RWPE2 (cell line): ENCODE measurements around the gene SUGCT.

Experiments
- ATAC-seq: fragments of 200-7000 bp; cut with Tn5 transposase; 3 replicates; pipeline ENCODE4 v1.9.1; 2021; ENCODE audit warnings: low read depth
- DNase-seq: peaks from one replicate; pipeline ENCODE4 v3.0.0-alpha.2; 2020; ENCODE audit warnings: low spot score
- H3K27ac ChIP-seq: fragments of 450-650 bp; 2 replicates; pipeline ENCODE4 v1.5.1; 2017; ENCODE audit warnings: mild to moderate bottlenecking; ENCODE audit not compliant: poor library complexity, severe bottlenecking
- H3K27me3 ChIP-seq: fragments of 250-450 bp; sonication (Bioruptor Pico); 2 replicates; pipeline ENCODE4 v1.5.1; 2021; ENCODE audit warnings: mild to moderate bottlenecking, moderate library complexity; ENCODE audit not compliant: insufficient read depth, poor library complexity, severe bottlenecking
- H3K36me3 ChIP-seq: fragments of 250-450 bp; sonication (Bioruptor Pico); 2 replicates; pipeline ENCODE4 v1.5.1; 2020; ENCODE audit warnings: low read depth, mild to moderate bottlenecking, moderate library complexity
- H3K4me1 ChIP-seq: fragments of 250-450 bp; sonication (Bioruptor Pico); 2 replicates; pipeline ENCODE4 v1.5.1; 2021; ENCODE audit warnings: mild to moderate bottlenecking, moderate library complexity; ENCODE audit not compliant: insufficient read depth, poor library complexity, severe bottlenecking
- H3K4me3 ChIP-seq: fragments of 250-450 bp; sonication (Bioruptor Pico); 2 replicates; pipeline ENCODE4 v1.5.1; 2021; ENCODE audit warnings: mild to moderate bottlenecking, moderate library complexity; ENCODE audit not compliant: severe bottlenecking
- H3K9me3 ChIP-seq: fragments of 250-450 bp; sonication (Bioruptor Pico); 2 replicates; pipeline ENCODE4 v1.5.1; 2021; ENCODE audit warnings: mild to moderate bottlenecking, moderate library complexity; ENCODE audit not compliant: severe bottlenecking
- TF ChIP-seq, protein P1 (sequence below): fragments of 450-650 bp; IDR thresholded peaks from one replicate; pipeline ENCODE4 v1.5.1; 2017; ENCODE audit warnings: mild to moderate bottlenecking, moderate library complexity; ENCODE audit not compliant: poor library complexity, severe bottlenecking

Gene SUGCT

DNA sequence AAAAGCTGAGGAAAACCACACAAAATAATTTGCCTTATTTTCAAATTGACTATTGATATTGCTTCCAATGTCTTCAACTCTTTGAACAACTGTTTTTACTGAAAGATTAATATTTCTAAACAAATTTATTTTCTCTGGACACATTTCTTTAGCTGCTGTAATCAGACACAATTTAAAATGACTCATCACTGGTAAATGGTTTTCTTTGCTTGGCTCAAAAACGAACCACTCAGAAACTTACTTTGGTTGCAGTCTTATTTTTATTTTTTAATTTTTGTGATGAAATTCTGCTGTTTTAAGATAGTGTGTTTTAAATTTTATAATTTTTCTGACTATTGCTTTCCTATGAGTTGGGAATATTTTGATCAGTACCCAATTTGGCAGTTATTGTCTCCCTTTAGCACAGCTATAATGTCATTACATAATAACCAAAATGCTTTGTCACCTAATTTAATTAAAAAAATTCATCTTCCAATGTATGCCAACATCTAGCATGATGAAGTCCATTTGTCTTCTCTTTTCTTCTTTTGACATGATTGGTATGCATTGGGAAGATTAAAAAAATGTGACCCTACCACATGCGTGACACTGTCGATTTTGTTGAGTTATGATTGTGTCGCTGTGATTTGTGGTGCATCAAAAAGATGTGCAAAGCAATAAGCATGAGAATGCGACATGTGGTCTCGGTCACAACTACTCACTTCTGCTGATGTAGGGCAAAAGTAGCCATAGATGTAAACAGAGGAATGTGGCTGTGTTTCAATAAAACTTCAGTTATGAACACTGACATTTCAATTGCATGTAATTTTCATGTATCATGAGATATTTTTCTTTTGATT, 222.3 kb downstream of the SUGCT start:
- Histone ChIP-seq H3K4me3 (no peak overlapping the region), H3K36me3 (no peaks in the 10 kb centered on the region), H3K4me1 (no peaks in the 10 kb centered on the region), H3K27me3 (no peaks in the 10 kb centered on the region), H3K27ac (no peak overlapping the region), H3K9me3 (no peaks in the 10 kb centered on the region)
- DNase-seq (no peak), ATAC-seq (no peak)
- TF ChIP-seq, protein P1, sequence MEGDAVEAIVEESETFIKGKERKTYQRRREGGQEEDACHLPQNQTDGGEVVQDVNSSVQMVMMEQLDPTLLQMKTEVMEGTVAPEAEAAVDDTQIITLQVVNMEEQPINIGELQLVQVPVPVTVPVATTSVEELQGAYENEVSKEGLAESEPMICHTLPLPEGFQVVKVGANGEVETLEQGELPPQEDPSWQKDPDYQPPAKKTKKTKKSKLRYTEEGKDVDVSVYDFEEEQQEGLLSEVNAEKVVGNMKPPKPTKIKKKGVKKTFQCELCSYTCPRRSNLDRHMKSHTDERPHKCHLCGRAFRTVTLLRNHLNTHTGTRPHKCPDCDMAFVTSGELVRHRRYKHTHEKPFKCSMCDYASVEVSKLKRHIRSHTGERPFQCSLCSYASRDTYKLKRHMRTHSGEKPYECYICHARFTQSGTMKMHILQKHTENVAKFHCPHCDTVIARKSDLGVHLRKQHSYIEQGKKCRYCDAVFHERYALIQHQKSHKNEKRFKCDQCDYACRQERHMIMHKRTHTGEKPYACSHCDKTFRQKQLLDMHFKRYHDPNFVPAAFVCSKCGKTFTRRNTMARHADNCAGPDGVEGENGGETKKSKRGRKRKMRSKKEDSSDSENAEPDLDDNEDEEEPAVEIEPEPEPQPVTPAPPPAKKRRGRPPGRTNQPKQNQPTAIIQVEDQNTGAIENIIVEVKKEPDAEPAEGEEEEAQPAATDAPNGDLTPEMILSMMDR, result no peak

DNA sequence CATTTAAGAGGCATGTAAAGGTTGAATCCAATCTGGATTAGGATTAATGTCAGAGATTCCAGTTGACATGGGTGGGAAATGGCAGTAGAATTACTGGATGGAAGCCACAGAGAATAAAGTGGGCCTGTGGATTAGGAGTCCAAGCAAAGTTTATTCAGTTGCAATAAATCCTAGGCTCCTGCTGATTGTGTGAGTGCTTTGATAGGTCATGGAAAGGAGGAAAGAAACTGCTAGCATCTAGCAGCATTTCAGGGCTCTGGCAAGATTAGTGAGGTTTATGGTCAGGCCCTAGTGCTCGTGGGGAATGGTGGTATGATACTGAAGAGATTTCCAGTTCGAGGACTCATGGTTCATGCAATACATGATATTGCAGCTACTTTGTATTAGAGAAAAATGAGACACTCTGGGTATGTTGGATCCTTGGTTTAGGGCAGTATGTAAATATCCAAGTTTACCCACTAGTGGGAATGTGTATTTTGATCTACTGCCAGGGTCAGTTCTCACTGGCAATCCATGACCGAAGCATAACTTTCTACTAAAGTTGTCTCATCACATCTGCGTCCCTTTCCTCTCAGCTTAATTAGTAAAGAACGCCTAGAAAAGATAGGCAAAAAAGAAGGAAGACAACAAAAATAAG, 235.0 kb downstream of the SUGCT start:
- Histone ChIP-seq H3K27me3 (no peaks in the 10 kb centered on the region), H3K36me3 (no peaks in the 10 kb centered on the region), H3K4me3 (no peak overlapping the region), H3K4me1 (no peaks in the 10 kb centered on the region), H3K9me3 (no peaks in the 10 kb centered on the region), H3K27ac (no peak overlapping the region)
- no peak for DNase-seq
- TF ChIP-seq, protein P1, result no peak
- ATAC-seq, result no peak

DNA sequence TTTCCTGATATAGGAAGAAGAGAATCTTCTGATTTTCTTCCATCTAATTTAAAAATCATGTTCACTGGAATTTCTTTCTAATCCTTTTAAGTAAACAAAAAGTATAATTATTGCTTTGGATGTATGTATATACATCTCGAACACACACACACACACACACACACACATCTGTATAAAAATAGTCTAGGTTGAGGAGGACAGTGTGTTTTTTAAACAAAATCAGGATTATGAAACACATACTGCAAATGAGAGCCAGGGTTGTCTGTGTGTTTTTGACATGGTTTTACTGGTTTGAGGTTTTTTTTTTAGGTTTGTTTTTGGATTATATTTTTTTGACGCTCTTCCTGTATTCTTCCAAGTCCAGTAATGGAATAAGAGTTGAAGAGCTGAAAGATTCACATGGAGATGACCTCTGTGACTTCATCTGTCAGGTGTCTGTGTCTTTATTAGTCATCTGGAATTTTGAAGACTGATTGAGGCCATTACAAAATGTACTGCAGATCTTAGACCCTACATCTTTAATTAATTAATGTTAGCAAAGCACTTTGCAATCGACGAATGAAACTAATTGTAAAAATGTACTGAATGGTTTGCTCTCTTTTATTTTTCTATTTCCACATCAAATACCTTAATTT, 237.1 kb downstream of the SUGCT start:
- Histone ChIP-seq H3K27ac (no peak overlapping the region), H3K4me3 (no peak overlapping the region), H3K4me1 (no peaks in the 10 kb centered on the region), H3K27me3 (no peaks in the 10 kb centered on the region), H3K36me3 (no peaks in the 10 kb centered on the region), H3K9me3 (no peaks in the 10 kb centered on the region)
- TF ChIP-seq, protein P1, result no peak
- no peak for ATAC-seq
- DNase-seq, result no peak

DNA sequence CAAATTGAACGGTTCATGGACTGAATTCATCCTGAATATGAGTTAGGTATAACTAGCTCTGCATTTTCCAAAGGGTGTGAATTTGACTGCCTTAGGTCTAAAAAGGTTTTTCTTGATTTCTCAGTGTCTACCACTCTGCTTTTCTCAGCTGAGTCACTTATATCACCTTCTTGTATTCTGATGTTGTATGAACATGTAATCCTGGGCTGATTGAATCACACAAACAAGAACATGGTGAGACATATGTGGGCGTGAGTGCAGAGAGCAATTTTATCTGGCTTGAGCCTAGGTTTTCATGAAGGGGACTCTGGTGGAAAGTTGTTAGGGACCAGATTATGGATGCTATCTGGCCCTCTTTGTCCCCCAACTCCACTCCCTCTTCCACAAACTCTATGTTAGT, 239.8 kb downstream of the SUGCT start:
- no peaks in the 10 kb centered on the region for H3K9me3 ChIP-seq
- no peaks in the 10 kb centered on the region for H3K4me1 ChIP-seq
- DNase-seq (no peak), ATAC-seq (no peak)
- H3K27ac ChIP-seq, result no peak overlapping the region
- no peak overlapping the region for H3K4me3 ChIP-seq
- TF ChIP-seq, protein P1, result no peak
- no peaks in the 10 kb centered on the region for H3K36me3 ChIP-seq
- H3K27me3 ChIP-seq, result no peaks in the 10 kb centered on the region
